ENCODE results near the gene TRPM3. TPM values are rescaled to one million over a fixed set of nuclear protein-coding genes. Genes with fewer than 3 reads are reported as not detected.

Gene TRPM3
- total RNA-seq, 4 donors from 2014 or later = 0.51 to 8.4 (median 3.3) TPM

DNA sequence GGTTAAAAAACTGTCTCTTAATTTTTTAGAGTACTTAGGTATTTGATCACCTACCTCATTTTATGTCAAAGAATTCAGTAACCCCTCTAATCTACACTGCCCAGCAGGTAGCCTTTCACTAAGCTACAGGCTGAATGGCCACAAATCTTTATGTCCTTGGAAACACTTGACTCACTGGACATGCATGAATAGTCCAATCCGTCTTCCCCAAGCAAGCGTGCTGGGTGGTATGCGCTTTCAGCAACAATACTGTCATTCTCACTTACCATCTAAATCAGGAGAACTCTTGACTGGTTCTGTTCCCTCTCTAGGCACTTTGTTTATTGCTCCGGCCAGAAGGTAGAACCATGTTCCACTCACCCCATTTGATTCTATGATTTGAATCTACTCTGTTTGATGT lies 73.1 kb downstream of the TRPM3 start:
- TF ChIP-seq, protein P1, sequence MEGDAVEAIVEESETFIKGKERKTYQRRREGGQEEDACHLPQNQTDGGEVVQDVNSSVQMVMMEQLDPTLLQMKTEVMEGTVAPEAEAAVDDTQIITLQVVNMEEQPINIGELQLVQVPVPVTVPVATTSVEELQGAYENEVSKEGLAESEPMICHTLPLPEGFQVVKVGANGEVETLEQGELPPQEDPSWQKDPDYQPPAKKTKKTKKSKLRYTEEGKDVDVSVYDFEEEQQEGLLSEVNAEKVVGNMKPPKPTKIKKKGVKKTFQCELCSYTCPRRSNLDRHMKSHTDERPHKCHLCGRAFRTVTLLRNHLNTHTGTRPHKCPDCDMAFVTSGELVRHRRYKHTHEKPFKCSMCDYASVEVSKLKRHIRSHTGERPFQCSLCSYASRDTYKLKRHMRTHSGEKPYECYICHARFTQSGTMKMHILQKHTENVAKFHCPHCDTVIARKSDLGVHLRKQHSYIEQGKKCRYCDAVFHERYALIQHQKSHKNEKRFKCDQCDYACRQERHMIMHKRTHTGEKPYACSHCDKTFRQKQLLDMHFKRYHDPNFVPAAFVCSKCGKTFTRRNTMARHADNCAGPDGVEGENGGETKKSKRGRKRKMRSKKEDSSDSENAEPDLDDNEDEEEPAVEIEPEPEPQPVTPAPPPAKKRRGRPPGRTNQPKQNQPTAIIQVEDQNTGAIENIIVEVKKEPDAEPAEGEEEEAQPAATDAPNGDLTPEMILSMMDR (IDR thresholded peaks at IDR 0.05) = no peak
- no peak for TF ChIP-seq POLR2A (IDR thresholded peaks at IDR 0.05)
- no peak for DNase-seq
- Histone ChIP-seq H3K27ac (no peak overlapping the region), H3K4me3 (no peak overlapping the region), H3K27me3 (no peaks in the 10 kb centered on the region), H3K9me3 (no peaks in the 10 kb centered on the region), H3K4me1 (no peaks in the 10 kb centered on the region), H3K36me3 (no peaks in the 10 kb centered on the region)
- intact Hi-C loops (cut with DNase I; ENCODE audit: low total_unique reads) = no loop called here

DNA sequence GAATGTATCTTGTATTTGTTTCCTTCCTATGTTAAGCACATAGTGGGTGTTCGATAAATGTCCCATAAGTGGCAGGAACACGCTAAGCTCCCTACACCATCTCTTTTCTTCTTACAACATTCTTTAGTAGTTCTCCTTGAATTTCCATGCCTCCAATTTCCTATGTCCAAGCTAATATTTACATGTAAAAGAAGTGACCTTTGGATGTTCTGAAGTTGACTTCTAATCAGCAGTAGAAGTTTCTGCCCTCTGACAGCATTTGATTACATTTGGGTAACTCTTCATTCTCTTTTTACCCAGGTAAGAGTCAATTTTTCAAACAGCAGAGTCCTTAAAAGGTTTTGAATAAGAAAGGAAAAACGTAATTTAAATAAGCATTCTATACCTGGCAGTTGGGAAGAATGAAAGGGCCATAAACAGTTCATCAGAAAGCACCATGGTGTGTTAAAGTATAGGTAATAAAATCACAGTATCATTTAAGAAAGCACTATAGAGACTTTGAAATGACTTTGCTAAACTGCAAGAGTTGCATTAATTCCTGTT lies 78.9 kb downstream of the TRPM3 start:
- H3K27ac ChIP-seq = no peak overlapping the region
- no peak overlapping the region for H3K4me3 ChIP-seq
- intact Hi-C loops (cut with DNase I; ENCODE audit: low total_unique reads) = no loop called here
- H3K9me3 ChIP-seq = no peaks in the 10 kb centered on the region
- DNase-seq = no peak
- no peak for TF ChIP-seq POLR2A (IDR thresholded peaks at IDR 0.05)
- TF ChIP-seq, protein P1 (IDR thresholded peaks at IDR 0.05) = no peak
- no peaks in the 10 kb centered on the region for H3K4me1 ChIP-seq
- no peaks in the 10 kb centered on the region for H3K27me3 ChIP-seq
- no peaks in the 10 kb centered on the region for H3K36me3 ChIP-seq

- DNase-seq = no peak
- Histone ChIP-seq H3K27ac (no peak overlapping the region), H3K36me3 (no peaks in the 10 kb centered on the region), H3K27me3 (no peaks in the 10 kb centered on the region), H3K4me3 (no peak overlapping the region), H3K4me1 (no peaks in the 10 kb centered on the region), H3K9me3 (no peaks in the 10 kb centered on the region)
- intact Hi-C loops (cut with DNase I; ENCODE audit: low total_unique reads) = no loop called here
- no peak for TF ChIP-seq POLR2A (IDR thresholded peaks at IDR 0.05)
- TF ChIP-seq, protein P1 (IDR thresholded peaks at IDR 0.05) = no peak
Observed at GRCh38 chr9:71037521-71037920, 83.9 kb downstream of the TRPM3 start.

DNA sequence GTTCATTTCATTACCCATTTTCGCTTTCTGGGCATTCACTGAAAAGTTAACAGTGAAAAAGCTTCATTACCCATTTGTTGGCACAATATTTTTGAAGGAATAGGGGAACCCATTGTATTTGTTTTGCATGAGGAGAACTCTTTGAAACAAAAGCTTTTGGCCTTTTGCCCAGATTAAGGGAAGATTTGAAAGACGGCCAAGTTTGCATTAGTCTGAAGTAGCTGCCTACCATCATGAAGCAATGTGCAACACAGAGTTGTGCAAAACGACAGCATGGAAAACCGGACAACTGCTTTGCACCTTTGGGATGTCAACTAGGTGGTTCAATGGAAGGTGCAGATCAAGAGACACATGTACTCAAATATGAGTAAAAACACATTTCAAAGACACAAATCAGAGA lies 84.9 kb downstream of the TRPM3 start:
- H3K4me3 ChIP-seq = no peak overlapping the region
- H3K9me3 ChIP-seq = no peaks in the 10 kb centered on the region
- no peaks in the 10 kb centered on the region for H3K36me3 ChIP-seq
- intact Hi-C loops (cut with DNase I; ENCODE audit: low total_unique reads) = no loop called here
- no peak overlapping the region for H3K27ac ChIP-seq
- H3K4me1 ChIP-seq = no peaks in the 10 kb centered on the region
- no peak for TF ChIP-seq POLR2A (IDR thresholded peaks at IDR 0.05)
- TF ChIP-seq, protein P1 (IDR thresholded peaks at IDR 0.05) = no peak
- DNase-seq = no peak
- no peaks in the 10 kb centered on the region for H3K27me3 ChIP-seq

- Histone ChIP-seq H3K4me3 (no peak overlapping the region), H3K27me3 (no peaks in the 10 kb centered on the region), H3K9me3 (no peaks in the 10 kb centered on the region), H3K27ac (no peak overlapping the region), H3K4me1 (no peaks in the 10 kb centered on the region), H3K36me3 (no peaks in the 10 kb centered on the region)
- TF ChIP-seq, protein P1 (IDR thresholded peaks at IDR 0.05) = no peak
- TF ChIP-seq POLR2A (IDR thresholded peaks at IDR 0.05) = no peak
- no peak for DNase-seq
- intact Hi-C loops (cut with DNase I; ENCODE audit: low total_unique reads) = no loop called here
Observed at GRCh38 chr9:71032779-71033178, 88.6 kb downstream of the TRPM3 start.
